Kidney (tissue), 14 donors: ENCODE results near the gene SMAD7. TPM values are rescaled to one million over a fixed set of nuclear protein-coding genes. Genes with fewer than 3 reads are reported as not detected.

Experiments used
- DNase-seq, 5 donors: peaks; one replicate each; pipeline ENCODE4 v3.0.0-alpha.2; 2013 to 2020
- FAIRE-seq: peaks from 2 replicates; lab custom pipeline; 2012; peaks lifted over from hg19 to GRCh38; lab: Jason Lieb, UNC
- H3K27ac ChIP-seq, 2 donors: one replicate each; pipeline ENCODE4 v1.7.0; 2013; ENCODE audit warnings: low read depth in 2 of 2, low read length in 2 of 2, inconsistent platforms in 1 of 2
- H3K27me3 ChIP-seq: one replicate; pipeline ENCODE4 v1.7.1; 2013; ENCODE audit warnings: low read length, inconsistent platforms; ENCODE audit not compliant: control insufficient read depth, insufficient read depth
- H3K36me3 ChIP-seq, 3 donors: one replicate each; pipeline versions ENCODE4 v1.7.0 to v1.7.1; 2013; ENCODE audit warnings: low read length in 3 of 3, control low read depth in 1 of 3, inconsistent platforms in 1 of 3; ENCODE audit not compliant: insufficient read depth in 3 of 3, control insufficient read depth in 2 of 3
- H3K4me1 ChIP-seq, 3 donors: one replicate each; pipeline versions ENCODE4 v1.7.0 to v1.7.1; 2013; ENCODE audit warnings: low read length in 3 of 3, inconsistent platforms in 1 of 3, low read depth in 1 of 3; ENCODE audit not compliant: control insufficient read depth in 2 of 3, insufficient read depth in 2 of 3
- H3K4me3 ChIP-seq, 3 donors: one replicate each; pipeline versions ENCODE4 v1.7.0 to v1.8.1; 2013; ENCODE audit warnings: low read length in 3 of 3, control low read depth in 1 of 3, inconsistent platforms in 1 of 3
- H3K9ac ChIP-seq, 3 donors: one replicate each; pipeline versions ENCODE4 v1.7.0 to v1.7.1; 2013; ENCODE audit warnings: low read length in 3 of 3, control low read depth in 1 of 3, inconsistent platforms in 1 of 3
- H3K9me3 ChIP-seq, 3 donors: one replicate each; pipeline versions ENCODE4 v1.7.0 to v1.7.1; 2013; ENCODE audit warnings: low read length in 3 of 3, control low read depth in 1 of 3, inconsistent platforms in 1 of 3; ENCODE audit not compliant: control insufficient read depth in 2 of 3, insufficient read depth in 1 of 3
- CTCF ChIP-seq: IDR thresholded peaks from 3 replicates; pipeline ENCODE4 v1.5.1; 2012; ENCODE audit warnings: mild to moderate bottlenecking, moderate library complexity, borderline replicate concordance; ENCODE audit not compliant: insufficient read depth; ENCODE audit errors: extremely low read depth
- intact Hi-C: fragments of 100-400 bp; cut with DNase I; formaldehyde crosslinking; loops from one replicate; pipeline ENCODE4 v1.11.1; 2022
- polyA plus RNA-seq: library from polyadenylated mRNA; stranded (reverse); fragments of 350-450 nt; fragmentation: Illumina TruSeq; extraction: RNeasy Lipid Tissue Mini Kit (QIAGEN cat#74804); gene quantifications from one replicate; pipeline ENCODE4 v1.2.3, GENCODE V29; 2014; ENCODE audit warnings: low read depth, low replicate concordance; ENCODE audit not compliant: insufficient read depth
- total RNA-seq: library from RNA; stranded (reverse); fragmentation: NEBNext Ultra II Directional; extraction: Animal tissue kit (Norgen Biotek cat#: 25700); gene quantifications from one replicate; pipeline ENCODE4 v1.2.1, GENCODE V29; 2021
- donor health status: control.
- donor health status: control.
- donor health status: control.
- donor health status: control.
- donor health status: control.
- donor health status: DM: yes; HTN: yes; CAD: no.
- donor health status: Normal renal cell carcinoma (clear cell type).

Gene SMAD7
- total and polyA plus RNA-seq, 2 donors from 2014 or later: 17.3 to 32.6 TPM

DNA sequence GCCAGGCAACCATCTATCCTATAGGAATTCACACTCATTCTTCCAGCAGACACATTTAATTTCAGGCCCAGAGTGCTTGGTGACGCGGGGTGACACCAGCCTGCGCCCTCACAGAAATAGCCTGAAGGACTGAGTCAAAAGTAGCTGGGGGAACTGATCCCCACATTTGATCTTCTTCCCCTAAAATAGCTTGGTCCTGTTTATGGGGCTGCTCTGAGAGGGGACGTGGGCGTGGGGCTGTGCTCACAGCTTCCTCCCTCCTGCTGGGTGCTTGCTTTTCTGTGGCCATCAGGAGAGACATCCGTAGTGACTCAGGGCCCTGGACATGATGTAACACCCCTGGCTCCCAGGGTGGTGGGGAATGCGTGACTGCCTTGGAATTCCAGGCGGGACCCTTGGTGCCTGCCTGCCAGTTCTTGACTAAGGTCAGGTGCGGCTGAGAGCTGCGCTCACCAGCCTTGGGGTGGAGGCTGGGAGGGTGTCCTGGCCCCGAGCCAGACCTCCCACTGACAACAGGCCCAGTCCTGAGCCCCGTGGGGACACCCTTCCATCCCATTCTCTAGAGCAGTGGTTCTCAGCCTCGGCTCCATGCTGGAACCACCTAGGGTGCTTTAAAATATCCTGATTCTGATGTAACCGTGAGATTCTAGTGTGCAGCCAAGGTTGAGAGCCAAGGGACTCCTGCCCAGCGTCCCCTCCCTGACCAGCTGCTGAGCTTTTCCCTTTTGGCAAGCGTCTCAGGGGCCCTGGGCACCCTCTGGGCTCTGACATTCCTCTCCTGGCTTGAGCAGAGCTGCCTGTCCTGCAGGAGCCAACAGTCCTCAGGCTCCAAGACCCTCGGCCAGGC, 47.4 kb upstream of the SMAD7 start:
- no peak for TF ChIP-seq CTCF
- FAIRE-seq (no peak), DNase-seq (peak in 4 of 5 donors; percentile 74 to 94 (median 82))

GRCh38 chr18:48997681-48997984, 46.9 kb upstream of the SMAD7 start:
- FAIRE-seq: no peak
- TF ChIP-seq CTCF: no peak
- Histone ChIP-seq H3K4me1 (peaks cover 0 to 2% (median 0%) of the 10 kb centered on the region in 3 donors), H3K27ac (peak overlapping the region in 1 of 2 donors; percentile 22), H3K9me3 (no peaks in the 10 kb centered on the region), H3K36me3 (no peaks in the 10 kb centered on the region), H3K9ac (peak overlapping the region in 1 of 3 donors; percentile 46), H3K4me3 (no peak overlapping the region), H3K27me3 (no peaks in the 10 kb centered on the region)
- intact Hi-C loops: no loop called here
- peak in 2 of 5 donors; percentile 62 to 75 for DNase-seq

More for the DNA sequence above, 47.4 kb upstream of the SMAD7 start:
- H3K4me1 ChIP-seq: peaks cover 0 to 2% (median 0%) of the 10 kb centered on the region in 3 donors
- H3K36me3 ChIP-seq: no peaks in the 10 kb centered on the region
- H3K4me3 ChIP-seq: no peak overlapping the region
- intact Hi-C loops: no loop called here
- H3K9me3 ChIP-seq: no peaks in the 10 kb centered on the region
- peak overlapping the region; percentile 13 to 22 for H3K27ac ChIP-seq
- peak overlapping the region in 1 of 3 donors; percentile 46 for H3K9ac ChIP-seq
- H3K27me3 ChIP-seq: no peaks in the 10 kb centered on the region

DNA sequence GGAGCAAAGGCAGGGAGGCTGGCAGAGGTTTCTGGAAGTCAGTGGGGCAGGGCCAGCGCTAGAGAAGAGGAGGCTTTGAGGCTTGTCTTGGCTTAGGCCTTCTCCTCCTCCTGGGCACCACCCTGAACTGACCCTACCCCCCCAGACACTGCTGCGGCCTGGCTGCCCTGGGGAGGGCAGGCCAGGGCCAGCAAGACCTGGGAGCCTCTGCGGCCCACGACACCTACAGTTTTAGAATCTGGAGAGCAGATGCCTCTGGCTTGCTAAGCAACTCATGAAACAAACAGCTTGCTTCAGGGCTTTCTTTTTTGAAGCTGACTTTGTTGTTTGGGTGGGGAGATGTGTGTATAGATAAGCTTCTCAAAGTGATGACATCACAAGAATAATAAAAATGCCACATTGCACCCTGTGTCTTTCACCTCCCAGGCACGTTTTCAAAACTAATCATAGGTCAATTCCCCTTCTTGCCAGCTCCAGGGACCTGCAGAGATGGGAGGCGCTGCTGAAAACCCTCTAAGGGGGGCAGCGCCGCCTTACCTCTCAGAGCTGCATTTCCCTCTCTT, 46.2 kb upstream of the SMAD7 start:
- H3K36me3 ChIP-seq: no peaks in the 10 kb centered on the region
- H3K9me3 ChIP-seq: no peaks in the 10 kb centered on the region
- H3K4me1 ChIP-seq: peaks cover 0 to 2% (median 2%) of the 10 kb centered on the region in 3 donors
- intact Hi-C loops: no loop called here
- TF ChIP-seq CTCF: no peak
- no peak overlapping the region for H3K4me3 ChIP-seq
- H3K9ac ChIP-seq: no peak overlapping the region
- DNase-seq (peak in 3 of 5 donors; percentile 54 to 55 (median 54)), FAIRE-seq (no peak)
- H3K27ac ChIP-seq: no peak overlapping the region
- no peaks in the 10 kb centered on the region for H3K27me3 ChIP-seq
